ENCODE data around the gene IL10RA. TPM values are rescaled to one million over a fixed set of nuclear protein-coding genes. Genes with fewer than 3 reads are reported as not detected.

The IL10RA gene
- total and polyA plus RNA-seq, 11 donors = 2.1 to 49.0 (median 5.8) TPM

GRCh38 chr11:117986981-117987574 is 884 bp downstream of the IL10RA start:
- TF ChIP-seq CTCF (IDR thresholded peaks at IDR 0.05) = no peak
- no peak for TF ChIP-seq POLR2A (IDR thresholded peaks at IDR 0.05)
- ATAC-seq (no peak), DNase-seq (no peak)
- intact Hi-C loops (cut with DNase I) = loop anchor here in 1 of 10 donors (10.0 kb wide), 1 partner anchor 58 kb away; no protein-coding TSS in a partner anchor
- 79 to 84% (median 83%) methylated on average over 15 of the region's 15 CpGs for WGBS, 4 donors
- Histone ChIP-seq H3K27ac (peak overlapping the region in 8 of 12 donors; percentile 3 to 99 (median 63)), H3K4me3 (peak overlapping the region in 9 of 12 donors; percentile 51 to 85 (median 62)), H3K27me3 (peaks cover 0 to 16% (median 3%) of the 10 kb centered on the region in 9 donors), H3K36me3 (peaks cover 0 to 48% (median 0%) of the 10 kb centered on the region in 9 donors), H3K4me1 (peaks cover 0 to 59% (median 9%) of the 10 kb centered on the region in 12 donors), H3K9me3 (no peaks in the 10 kb centered on the region)

GRCh38 chr11:117989351-117990102 is 3.3 kb downstream of the IL10RA start:
- Histone ChIP-seq H3K27ac (peak overlapping the region in 8 of 12 donors; percentile 13 to 99 (median 32)), H3K4me3 (peak overlapping the region in 10 of 12 donors; percentile 4 to 85 (median 58)), H3K27me3 (peaks cover 0 to 16% (median 3%) of the 10 kb centered on the region in 9 donors), H3K4me1 (peaks cover 0 to 79% (median 9%) of the 10 kb centered on the region in 12 donors), H3K9me3 (no peaks in the 10 kb centered on the region), H3K36me3 (peaks cover 0 to 72% (median 0%) of the 10 kb centered on the region in 9 donors)
- DNase-seq = peak in 1 of 5 donors; percentile 49
- ATAC-seq = peak; percentile 2 to 49 (median 36)
- 86 to 95% (median 90%) methylated on average over 13 of the region's 13 CpGs for WGBS, 4 donors
- intact Hi-C loops (cut with DNase I) = loop anchor here in 1 of 10 donors (10.0 kb wide), 1 partner anchor 55 kb away; no protein-coding TSS in a partner anchor
- no peak for TF ChIP-seq CTCF (IDR thresholded peaks at IDR 0.05)
- TF ChIP-seq POLR2A (IDR thresholded peaks at IDR 0.05) = no peak

- Histone ChIP-seq H3K27ac (peak overlapping the region in 1 of 12 donors; percentile 99), H3K4me1 (peaks cover 0 to 86% (median 0%) of the 10 kb centered on the region in 12 donors), H3K27me3 (peaks cover 0 to 14% (median 0%) of the 10 kb centered on the region in 9 donors), H3K36me3 (peaks cover 0 to 98% (median 0%) of the 10 kb centered on the region in 9 donors), H3K9me3 (no peaks in the 10 kb centered on the region), H3K4me3 (peak overlapping the region in 3 of 12 donors; percentile 38 to 85 (median 62))
- WGBS, 4 donors = 79 to 94% (median 86%) methylated on average over 4 of the region's 4 CpGs
- ATAC-seq = no peak
- DNase-seq = no peak
- TF ChIP-seq POLR2A (IDR thresholded peaks at IDR 0.05) = no peak
- TF ChIP-seq CTCF (IDR thresholded peaks at IDR 0.05) = no peak
- intact Hi-C loops (cut with DNase I) = no loop called here
Observed at GRCh38 chr11:117992136-117992535, 5.9 kb downstream of the IL10RA start.

GRCh38 chr11:117992620-117993019 is 6.4 kb downstream of the IL10RA start:
- Histone ChIP-seq H3K27ac (peak overlapping the region in 1 of 12 donors; percentile 99), H3K4me3 (peak overlapping the region in 2 of 12 donors; percentile 38 to 85), H3K4me1 (peaks cover 0 to 91% (median 0%) of the 10 kb centered on the region in 12 donors), H3K9me3 (no peaks in the 10 kb centered on the region), H3K27me3 (peaks cover 0 to 11% (median 0%) of the 10 kb centered on the region in 9 donors), H3K36me3 (peaks cover 0 to 100% (median 0%) of the 10 kb centered on the region in 9 donors)
- TF ChIP-seq POLR2A (IDR thresholded peaks at IDR 0.05) = no peak
- no peak for TF ChIP-seq CTCF (IDR thresholded peaks at IDR 0.05)
- ATAC-seq (no peak), DNase-seq (no peak)
- intact Hi-C loops (cut with DNase I) = no loop called here
- 85 to 94% (median 91%) methylated on average over 2 of the region's 2 CpGs for WGBS, 4 donors
